Suprapubic skin (tissue), 4 donors: ENCODE measurements around the gene KPTN. TPM values are rescaled to one million over a fixed set of nuclear protein-coding genes. Genes with fewer than 3 reads are reported as not detected.

Experiments used
- DNase-seq, 2 donors: peaks; one replicate each; pipeline ENCODE4 v3.0.0-alpha.2; 2019; ENCODE audit warnings: low spot score in 2 of 2
- H3K27ac ChIP-seq: fragments of 200-600 bp; sonication (generic); one replicate; pipeline ENCODE4 v1.5.1; 2019
- H3K27me3 ChIP-seq: fragments of 200-600 bp; sonication (generic); one replicate; pipeline ENCODE4 v1.5.1; 2019
- H3K36me3 ChIP-seq: fragments of 200-600 bp; sonication (generic); one replicate; pipeline ENCODE4 v1.5.1; 2019
- H3K4me1 ChIP-seq: fragments of 200-600 bp; sonication (generic); one replicate; pipeline ENCODE4 v1.5.1; 2019
- H3K4me3 ChIP-seq: fragments of 200-600 bp; sonication (generic); one replicate; pipeline ENCODE4 v1.5.1; 2019; ENCODE audit warnings: mild to moderate bottlenecking
- H3K9me3 ChIP-seq: fragments of 200-600 bp; sonication (generic); one replicate; pipeline ENCODE4 v1.5.1; 2019
- CTCF ChIP-seq, 2 donors: fragments of 200-600 bp in 1 of 2; fragments of 450-650 bp in 1 of 2; sonication (generic) in 1 of 2; IDR thresholded peaks; one replicate each; pipeline ENCODE4 v1.5.1; 2016 to 2019; ENCODE audit warnings: antibody characterized with exemption in 2 of 2, mild to moderate bottlenecking in 1 of 2, moderate library complexity in 1 of 2
- EP300 ChIP-seq: sonication (generic); formaldehyde crosslinking; IDR thresholded peaks from one replicate; pipeline ENCODE4 v1.6.1; 2017; ENCODE audit warnings: antibody characterized with exemption
- POLR2A ChIP-seq, 2 donors: fragments of 450-650 bp; IDR thresholded peaks; one replicate each; pipeline ENCODE4 v1.6.1; 2017; ENCODE audit warnings: antibody characterized with exemption in 2 of 2, mild to moderate bottlenecking in 2 of 2, moderate library complexity in 2 of 2
- POLR2AphosphoS5 ChIP-seq, 3 donors: sonication (generic); formaldehyde crosslinking; IDR thresholded peaks; one replicate each; pipeline ENCODE4 v1.6.1; 2017; ENCODE audit warnings: antibody characterized with exemption in 3 of 3
- WGBS: methylation state at CpG from one replicate; pipeline ENCODE4 v1.1.5; 2018; 5-methylcytosine and 5-hydroxymethylcytosine counted together
- total RNA-seq, 4 donors: library from RNA; depleted of rRNA; stranded (reverse); fragments of >200 nt; gene quantifications; one replicate each; pipeline ENCODE4 v1.1.0, GENCODE V29; 2016

The KPTN gene
- total RNA-seq, 4 donors from 2014 or later, result 4.3 to 16.3 (median 5.9) TPM

DNA sequence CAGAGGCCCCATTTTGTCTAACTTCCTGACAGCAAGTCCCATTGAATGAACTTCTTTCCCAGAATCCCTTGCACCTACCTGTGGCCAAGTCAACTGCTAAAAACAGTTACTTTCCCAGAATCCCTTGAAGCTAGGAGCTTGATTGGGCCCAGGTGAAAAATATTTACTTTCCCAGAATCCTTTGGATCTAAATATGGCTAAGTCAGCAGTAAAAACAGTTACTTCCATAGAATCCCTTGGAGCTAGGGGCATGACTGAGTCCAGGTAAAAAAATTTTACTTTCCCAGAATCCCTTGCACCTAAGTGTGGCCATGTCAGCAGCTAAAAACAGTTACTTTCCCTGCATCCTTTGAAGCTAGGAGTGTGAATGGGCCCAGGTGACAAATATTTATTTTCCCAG, 51.5 kb downstream of the KPTN start:
- DNase-seq, result no peak
- TF ChIP-seq POLR2AphosphoS5 (IDR thresholded peaks at IDR 0.05), result no peak
- TF ChIP-seq POLR2A (IDR thresholded peaks at IDR 0.05), result no peak
- Histone ChIP-seq H3K4me1 (peaks cover 31% of the 10 kb centered on the region), H3K27ac (no peak overlapping the region), H3K36me3 (no peaks in the 10 kb centered on the region), H3K4me3 (no peak overlapping the region), H3K9me3 (no peaks in the 10 kb centered on the region), H3K27me3 (peaks cover 53% of the 10 kb centered on the region)

DNA sequence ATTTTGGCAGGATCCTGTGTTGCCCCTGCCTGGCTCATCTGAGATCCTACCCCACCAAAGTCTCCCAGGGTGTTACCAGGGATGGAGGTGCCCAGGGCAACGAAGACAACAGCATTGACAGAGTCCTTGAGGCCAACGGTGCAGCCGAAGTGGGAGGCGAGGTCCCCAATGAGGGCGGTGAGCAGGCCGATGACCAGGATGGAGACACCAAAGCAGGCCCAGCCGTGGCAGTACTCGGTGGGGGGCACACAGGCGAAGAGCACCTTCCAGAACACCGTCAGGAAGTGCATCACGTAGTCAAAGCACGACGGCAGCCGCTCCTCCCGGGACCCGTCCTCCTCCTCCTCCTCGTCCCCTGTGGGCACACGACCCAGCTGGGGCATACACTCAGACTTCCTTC, 51.9 kb downstream of the KPTN start:
- no peak for DNase-seq
- H3K36me3 ChIP-seq, result no peaks in the 10 kb centered on the region
- peaks cover 34% of the 10 kb centered on the region for H3K4me1 ChIP-seq
- 71% methylated on average over 18 of the region's 18 CpGs for WGBS
- TF ChIP-seq EP300, result no peak
- TF ChIP-seq CTCF (IDR thresholded peaks at IDR 0.05), result no peak
- no peak for TF ChIP-seq POLR2AphosphoS5 (IDR thresholded peaks at IDR 0.05)
- TF ChIP-seq POLR2A (IDR thresholded peaks at IDR 0.05), result no peak
- H3K27ac ChIP-seq, result no peak overlapping the region
- H3K4me3 ChIP-seq, result no peak overlapping the region
- H3K9me3 ChIP-seq, result no peaks in the 10 kb centered on the region
- peaks cover 49% of the 10 kb centered on the region for H3K27me3 ChIP-seq

GRCh38 chr19:47430041-47430802, 53.8 kb downstream of the KPTN start:
- Histone ChIP-seq H3K4me3 (peak overlapping the region; percentile 20), H3K27ac (no peak overlapping the region), H3K9me3 (no peaks in the 10 kb centered on the region), H3K36me3 (no peaks in the 10 kb centered on the region), H3K27me3 (peaks cover 52% of the 10 kb centered on the region), H3K4me1 (peaks cover 34% of the 10 kb centered on the region)
- no peak for DNase-seq
- 11% methylated on average over 31 of the region's 69 CpGs for WGBS
- TF ChIP-seq POLR2AphosphoS5 (IDR thresholded peaks at IDR 0.05) (no peak), EP300 (no peak), POLR2A (IDR thresholded peaks at IDR 0.05) (no peak), CTCF (IDR thresholded peaks at IDR 0.05) (peak in 1 of 2 donors; percentile 53)

- Histone ChIP-seq H3K4me1 (peaks cover 34% of the 10 kb centered on the region), H3K4me3 (no peak overlapping the region), H3K9me3 (no peaks in the 10 kb centered on the region), H3K27ac (no peak overlapping the region), H3K27me3 (peaks cover 57% of the 10 kb centered on the region), H3K36me3 (no peaks in the 10 kb centered on the region)
- no peak for TF ChIP-seq CTCF (IDR thresholded peaks at IDR 0.05)
- TF ChIP-seq POLR2AphosphoS5 (IDR thresholded peaks at IDR 0.05), result no peak
- no peak for TF ChIP-seq POLR2A (IDR thresholded peaks at IDR 0.05)
- TF ChIP-seq EP300, result no peak
- 24% methylated on average over 8 of the region's 20 CpGs for WGBS
- DNase-seq, result no peak
Observed at GRCh38 chr19:47429140-47429793, 54.8 kb downstream of the KPTN start.

- Histone ChIP-seq H3K36me3 (no peaks in the 10 kb centered on the region), H3K27me3 (peaks cover 63% of the 10 kb centered on the region), H3K4me1 (peaks cover 34% of the 10 kb centered on the region), H3K4me3 (peak overlapping the region; percentile 5), H3K9me3 (no peaks in the 10 kb centered on the region), H3K27ac (no peak overlapping the region)
- 1% methylated on average over 27 of the region's 27 CpGs for WGBS
- peak; percentile 92 to 93 for DNase-seq
- TF ChIP-seq CTCF (IDR thresholded peaks at IDR 0.05) (no peak), POLR2AphosphoS5 (IDR thresholded peaks at IDR 0.05) (no peak), POLR2A (IDR thresholded peaks at IDR 0.05) (no peak), EP300 (no peak)
Observed at GRCh38 chr19:47428177-47428894, 55.7 kb downstream of the KPTN start.
